ENCODE results near the gene CAP2.

DNA sequence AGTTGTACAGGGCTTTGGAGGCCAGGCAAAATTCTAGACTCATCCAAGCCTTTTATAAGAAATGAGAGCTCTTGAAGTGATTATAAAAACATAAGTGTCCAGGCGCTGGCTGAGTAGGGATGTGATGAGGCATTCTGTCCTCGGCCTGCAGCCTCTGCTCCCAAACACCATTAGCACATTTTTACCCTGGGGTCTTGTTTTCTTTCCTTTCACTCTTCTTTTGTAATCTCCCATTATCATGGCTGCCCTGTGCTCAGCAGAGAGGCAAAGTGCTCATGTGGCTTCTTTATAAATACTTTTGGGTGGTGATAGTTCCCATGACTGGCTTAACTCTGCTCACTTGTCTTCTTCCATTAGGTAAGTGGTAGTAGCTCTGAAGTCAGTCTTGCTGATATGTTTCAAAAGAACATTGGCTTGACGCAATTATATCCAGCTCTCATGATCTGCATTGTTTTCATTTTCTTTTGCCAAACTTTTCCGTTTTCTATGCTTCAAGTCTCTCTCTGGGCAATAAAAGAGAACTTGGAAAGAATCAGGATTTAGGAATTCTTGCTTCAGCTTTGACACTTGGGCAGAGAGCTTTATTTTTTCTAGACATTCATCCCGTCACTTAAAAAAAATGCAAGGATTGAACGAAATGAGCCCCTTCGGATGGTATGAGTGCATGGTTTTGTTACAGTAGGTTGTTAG, 61.1 kb downstream of the CAP2 start:
- TF ChIP-seq, protein P1, sequence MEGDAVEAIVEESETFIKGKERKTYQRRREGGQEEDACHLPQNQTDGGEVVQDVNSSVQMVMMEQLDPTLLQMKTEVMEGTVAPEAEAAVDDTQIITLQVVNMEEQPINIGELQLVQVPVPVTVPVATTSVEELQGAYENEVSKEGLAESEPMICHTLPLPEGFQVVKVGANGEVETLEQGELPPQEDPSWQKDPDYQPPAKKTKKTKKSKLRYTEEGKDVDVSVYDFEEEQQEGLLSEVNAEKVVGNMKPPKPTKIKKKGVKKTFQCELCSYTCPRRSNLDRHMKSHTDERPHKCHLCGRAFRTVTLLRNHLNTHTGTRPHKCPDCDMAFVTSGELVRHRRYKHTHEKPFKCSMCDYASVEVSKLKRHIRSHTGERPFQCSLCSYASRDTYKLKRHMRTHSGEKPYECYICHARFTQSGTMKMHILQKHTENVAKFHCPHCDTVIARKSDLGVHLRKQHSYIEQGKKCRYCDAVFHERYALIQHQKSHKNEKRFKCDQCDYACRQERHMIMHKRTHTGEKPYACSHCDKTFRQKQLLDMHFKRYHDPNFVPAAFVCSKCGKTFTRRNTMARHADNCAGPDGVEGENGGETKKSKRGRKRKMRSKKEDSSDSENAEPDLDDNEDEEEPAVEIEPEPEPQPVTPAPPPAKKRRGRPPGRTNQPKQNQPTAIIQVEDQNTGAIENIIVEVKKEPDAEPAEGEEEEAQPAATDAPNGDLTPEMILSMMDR (IDR thresholded peaks at IDR 0.05; ENCODE audit: low read length) = no peak
- no peak for TF ChIP-seq EZH2 (IDR thresholded peaks at IDR 0.05; ENCODE audit: borderline replicate concordance, low read length)

Data from OCI-LY1 (cell line).